ENCODE results near the gene OGFR. TPM values are rescaled to one million over a fixed set of nuclear protein-coding genes. Genes with fewer than 3 reads are reported as not detected.
"Not testable (repeated sequence)": the region's sequence is repeated elsewhere in the genome, so short reads cannot be mapped to it uniquely, and the experiment has no call there.

The OGFR gene
- polyA plus RNA-seq, 1 donor: 14.7 TPM

DNA sequence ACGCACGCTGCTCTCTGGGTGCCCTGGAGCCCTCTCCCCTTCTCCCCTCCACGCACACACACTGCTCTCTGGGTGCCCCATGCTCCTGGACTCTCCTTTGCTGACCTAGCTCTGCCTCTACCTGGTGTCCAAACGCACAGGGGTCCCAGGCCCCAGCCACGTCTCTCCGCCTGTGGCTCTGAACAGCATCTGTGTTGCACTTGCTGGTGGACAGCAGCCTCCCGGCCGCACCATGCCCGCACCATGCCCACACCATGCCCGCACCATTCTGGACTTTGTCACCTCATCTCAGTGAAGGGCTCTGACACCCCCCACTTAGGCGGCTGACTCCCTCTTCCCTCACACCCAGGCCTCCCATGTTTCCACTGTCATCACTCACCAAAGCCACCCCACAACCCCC is 35.2 kb downstream of the OGFR start:
- DNase-seq (ENCODE audit: low read depth): no peak

DNA sequence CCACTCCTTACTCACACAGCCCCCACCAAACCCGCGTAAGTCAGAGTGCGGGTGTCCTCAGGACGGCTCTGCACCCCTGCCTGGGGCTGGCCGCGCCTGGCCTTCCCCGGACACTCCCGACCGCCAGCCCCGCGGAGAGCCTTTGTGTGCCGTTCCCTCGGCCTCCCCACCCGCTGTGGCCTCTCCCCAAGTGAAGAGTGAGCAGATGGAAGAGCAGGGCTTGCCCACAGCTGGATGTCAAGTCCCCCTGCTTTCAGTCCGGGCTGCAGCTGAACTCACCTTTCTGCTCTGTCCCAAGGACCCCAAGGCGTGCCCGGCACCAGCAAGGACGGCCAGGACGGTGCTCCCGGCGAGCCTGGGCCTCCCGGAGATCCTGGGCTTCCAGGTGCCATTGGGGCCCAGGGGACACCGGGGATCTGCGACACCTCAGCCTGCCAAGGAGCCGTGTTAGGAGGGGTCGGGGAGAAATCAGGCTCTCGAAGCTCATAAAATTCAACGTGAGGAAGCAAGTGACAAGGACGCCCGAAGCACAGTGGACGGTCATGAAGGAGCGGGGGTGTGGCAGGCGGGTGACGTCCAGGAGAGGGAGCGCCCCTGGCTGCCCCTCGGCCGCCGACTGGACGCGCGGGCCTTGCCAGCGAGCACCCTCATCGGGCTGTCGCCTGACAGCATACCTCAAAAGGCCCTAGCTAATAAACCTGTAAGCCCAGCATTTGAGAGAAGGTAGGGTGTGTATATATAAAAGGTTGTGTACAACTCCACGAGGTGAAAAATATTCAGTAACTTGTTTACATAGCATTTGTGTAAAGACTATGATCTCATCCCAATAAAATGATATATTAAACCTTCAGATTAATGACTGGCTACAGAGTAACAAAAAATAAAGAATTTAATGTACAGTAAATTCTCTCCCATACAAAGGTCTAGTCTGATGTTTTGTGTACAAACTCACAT is 35.9 kb downstream of the OGFR start:
- no peak for DNase-seq (ENCODE audit: low read depth)

DNA sequence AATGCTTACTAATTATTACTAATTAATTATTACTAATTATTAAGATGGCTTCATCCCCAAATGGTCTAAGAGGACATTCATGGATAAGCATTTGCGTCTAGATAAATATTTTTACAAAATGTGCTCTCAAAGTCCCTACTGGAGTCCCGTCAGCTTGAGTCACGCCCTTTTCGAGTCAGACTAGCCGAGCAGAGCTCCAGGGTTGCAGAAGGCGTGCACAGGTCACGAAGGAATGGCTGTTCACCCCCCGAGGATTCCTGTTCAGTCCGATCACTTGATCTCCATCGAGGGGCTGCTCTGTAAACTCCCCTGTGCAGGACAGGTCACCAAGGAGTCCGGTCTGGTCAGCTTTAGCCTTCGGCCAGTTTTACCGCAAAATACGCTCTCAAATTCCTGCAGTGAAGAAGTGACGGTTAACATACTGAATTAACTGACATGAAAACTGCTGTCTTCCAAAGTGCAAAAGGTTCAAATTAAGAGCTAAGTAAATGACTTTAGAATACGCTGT is 37.1 kb downstream of the OGFR start:
- no peak for DNase-seq (ENCODE audit: low read depth)

GRCh38 chr20:62843656-62844055 is 39.0 kb downstream of the OGFR start:
- no peak for DNase-seq (ENCODE audit: low read depth)

DNA sequence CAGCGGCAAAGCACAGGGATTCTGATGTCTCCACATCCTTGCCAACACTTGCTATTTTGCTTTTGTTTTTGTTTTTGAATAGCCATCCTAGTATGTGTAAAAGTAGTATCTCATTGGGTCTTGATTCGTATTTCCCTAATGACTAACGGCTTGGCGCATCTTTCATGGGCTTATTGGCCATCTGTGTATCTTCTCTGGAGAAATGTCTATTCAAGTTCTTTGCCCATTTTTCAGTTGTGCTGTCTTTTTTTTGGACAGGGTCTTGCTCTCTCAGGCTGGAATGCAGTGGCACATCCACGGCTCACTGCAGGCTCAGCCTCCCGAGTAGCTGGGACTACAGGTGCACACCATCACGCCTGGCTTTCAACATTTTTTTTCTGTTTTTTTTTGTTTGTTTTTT is 39.5 kb downstream of the OGFR start:
- DNase-seq (ENCODE audit: low read depth): no peak

GRCh38 chr20:62845416-62846160 is 41.0 kb downstream of the OGFR start:
- no peak for DNase-seq (ENCODE audit: low read depth)

GRCh38 chr20:62846166-62846890 is 41.7 kb downstream of the OGFR start:
- no peak for DNase-seq (ENCODE audit: low read depth)

DNA sequence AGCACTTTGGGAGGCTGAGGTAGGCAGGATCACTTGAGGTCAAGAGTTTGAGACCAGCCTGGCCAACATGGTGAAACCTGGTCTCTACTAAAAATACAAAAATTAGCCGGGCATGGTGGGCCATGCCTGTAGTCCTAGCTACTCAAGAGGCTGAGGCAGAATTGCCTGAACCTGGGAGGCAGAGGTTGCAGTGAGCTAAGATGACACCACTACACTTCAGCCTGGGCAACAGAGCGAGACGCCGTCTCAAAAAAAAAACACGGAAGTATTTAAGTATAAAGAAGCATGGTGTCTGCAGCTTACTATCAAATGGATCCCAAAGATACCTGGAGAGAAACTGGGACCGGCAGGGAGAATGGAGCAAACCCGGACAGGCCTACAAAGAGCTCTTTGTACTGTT is 44.3 kb downstream of the OGFR start:
- DNase-seq (ENCODE audit: low read depth): not testable (repeated sequence)

DNA sequence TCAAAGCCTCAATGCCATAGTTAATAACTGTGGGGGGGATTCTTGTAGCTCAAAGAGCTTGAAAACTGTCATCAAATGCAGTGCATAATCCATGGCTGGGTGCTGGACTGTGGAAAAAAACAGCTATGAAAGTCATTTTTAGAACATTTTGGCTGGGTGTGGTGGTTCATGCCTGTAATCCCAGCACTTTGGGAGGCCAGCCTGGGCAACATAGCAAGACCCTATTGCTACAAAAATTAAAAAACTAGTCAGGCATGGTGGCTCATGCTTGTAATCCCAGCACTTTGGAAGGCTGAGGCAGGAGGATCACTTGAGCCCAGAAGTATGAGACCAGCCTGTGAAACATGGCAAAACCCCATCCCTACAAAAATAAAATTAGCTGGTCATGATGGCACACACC is 44.8 kb downstream of the OGFR start:
- no peak for DNase-seq (ENCODE audit: low read depth)

DNA sequence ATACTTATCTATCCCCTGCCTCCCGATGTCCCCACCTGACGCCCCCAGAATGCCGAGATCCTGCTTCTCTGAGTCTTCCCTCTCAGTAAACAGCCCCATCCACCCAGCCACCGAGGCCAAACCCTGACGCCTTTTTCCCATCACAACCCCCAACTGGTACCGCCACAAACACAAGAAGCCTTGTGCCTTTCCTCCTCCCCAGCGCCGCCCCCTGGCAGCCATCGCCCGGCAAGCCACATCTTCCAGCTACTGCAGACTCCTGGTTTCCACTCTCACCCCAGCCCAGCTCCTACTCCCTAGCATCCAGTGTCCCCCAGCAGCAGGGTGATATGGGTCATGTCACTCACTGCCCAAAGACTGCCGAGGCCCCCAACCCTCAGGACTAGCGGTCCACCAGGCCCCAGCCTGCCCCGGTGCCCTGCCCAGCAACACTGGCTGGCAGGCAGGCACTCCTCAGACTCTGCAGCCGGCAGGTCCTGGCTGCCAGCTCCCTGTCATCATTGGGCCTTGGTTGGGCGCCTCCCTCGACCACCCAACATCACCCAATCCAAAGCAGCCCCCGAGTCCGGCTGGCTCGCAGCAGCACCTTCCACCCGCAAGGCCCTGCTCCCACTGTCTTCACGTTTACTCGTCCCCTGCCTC is 45.8 kb downstream of the OGFR start:
- no peak for DNase-seq (ENCODE audit: low read depth)

GRCh38 chr20:62852196-62852595 is 47.6 kb downstream of the OGFR start:
- DNase-seq (ENCODE audit: low read depth): no peak

GRCh38 chr20:62852841-62853240 is 48.2 kb downstream of the OGFR start:
- no peak for DNase-seq (ENCODE audit: low read depth)

GRCh38 chr20:62853304-62853703 is 48.7 kb downstream of the OGFR start:
- not testable (repeated sequence) for DNase-seq (ENCODE audit: low read depth)

- no peak for DNase-seq (ENCODE audit: low read depth)
Observed at GRCh38 chr20:62854121-62854520, 49.5 kb downstream of the OGFR start.

GRCh38 chr20:62855120-62855519 is 50.5 kb downstream of the OGFR start:
- DNase-seq (ENCODE audit: low read depth): no peak

DNA sequence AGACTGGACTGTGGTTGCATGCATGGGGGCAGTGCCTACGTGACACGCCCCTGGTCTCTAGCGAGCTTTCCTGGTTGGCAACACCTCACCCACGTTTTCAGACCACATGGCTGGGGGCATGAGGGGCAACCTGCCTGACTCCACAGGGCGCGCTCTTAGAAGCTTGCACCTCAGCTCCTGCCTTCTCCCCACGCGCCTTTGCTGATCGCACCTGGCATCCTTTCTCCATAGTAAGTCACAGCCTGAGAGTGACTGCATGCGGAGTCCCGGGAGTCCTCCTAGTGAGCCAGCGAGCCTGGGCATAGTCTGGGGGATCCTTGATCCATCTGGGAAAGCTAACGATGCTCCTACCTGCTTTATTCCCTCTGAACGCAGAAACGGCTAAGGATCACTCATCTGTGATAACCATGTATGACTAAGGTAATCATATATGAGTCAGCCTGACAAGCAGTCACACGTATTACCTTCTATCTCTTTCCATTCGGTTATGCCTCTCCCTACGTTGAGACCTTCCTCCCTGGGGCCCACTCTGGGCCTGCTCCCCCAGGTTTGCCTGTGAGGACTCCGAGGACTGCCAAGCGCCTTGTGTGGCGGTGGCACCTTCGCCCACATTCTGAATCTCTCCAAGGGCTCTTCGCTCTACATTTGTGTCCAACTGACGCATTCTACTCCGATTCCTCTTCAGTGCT is 52.4 kb downstream of the OGFR start:
- DNase-seq (ENCODE audit: low read depth): no peak

DNA sequence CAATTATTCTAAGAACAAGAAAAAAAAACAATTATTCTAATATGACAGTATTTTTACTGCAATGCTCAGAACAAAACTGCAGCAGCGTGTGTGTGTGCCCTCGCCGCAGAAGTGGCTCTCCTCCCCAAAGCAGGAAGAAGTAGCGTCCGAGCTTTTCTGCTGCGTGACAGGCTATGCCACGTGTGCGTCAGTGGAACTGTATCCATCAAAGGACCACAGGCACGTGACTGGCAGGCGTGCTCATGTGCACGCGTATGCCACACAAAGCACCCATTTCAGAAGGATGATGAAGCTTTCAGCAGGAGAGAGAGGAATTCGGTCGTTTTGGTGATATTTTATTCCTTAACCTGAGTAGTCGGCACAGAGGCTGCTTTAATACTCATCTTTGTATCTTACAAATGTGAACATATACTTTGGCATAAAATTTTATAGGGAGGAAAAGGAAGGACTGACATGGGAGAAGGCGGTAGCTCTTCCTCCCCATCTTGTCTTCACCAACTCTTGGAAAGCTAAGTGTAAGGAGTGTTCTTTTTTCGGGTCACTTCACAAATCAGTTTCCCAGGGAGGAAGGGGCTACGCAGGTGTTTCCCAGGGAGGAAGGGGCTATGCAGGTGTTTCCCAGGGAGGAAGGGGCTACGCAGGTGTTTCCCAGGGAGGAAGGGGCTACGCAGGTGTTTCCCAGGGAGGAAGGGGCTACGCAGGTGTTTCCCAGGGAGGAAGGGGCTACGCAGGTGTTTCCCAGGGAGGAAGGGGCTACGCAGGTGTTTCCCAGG is 53.6 kb downstream of the OGFR start:
- DNase-seq (ENCODE audit: low read depth): no peak

DNA sequence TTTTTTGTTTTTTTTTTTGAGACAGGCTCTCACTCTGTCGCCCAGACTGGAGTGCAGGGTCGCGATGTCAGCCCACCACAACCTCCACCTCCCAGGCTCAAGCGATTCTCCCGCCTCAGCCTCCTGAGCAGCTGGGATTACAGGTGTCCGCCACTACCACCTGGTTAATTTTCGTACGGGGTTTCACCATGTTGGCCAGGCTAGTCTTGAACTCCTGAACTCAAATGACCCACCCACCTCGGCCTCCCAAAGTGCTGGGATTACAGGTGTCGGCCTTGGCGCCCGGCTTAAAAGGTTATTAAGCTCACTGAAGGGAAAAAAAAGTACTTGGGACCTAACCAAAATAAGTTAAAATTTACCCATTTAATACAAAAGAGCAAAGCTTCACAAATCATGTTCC is 55.1 kb downstream of the OGFR start:
- DNase-seq (ENCODE audit: low read depth): no peak

GRCh38 chr20:62860391-62860923 is 55.8 kb downstream of the OGFR start:
- DNase-seq (ENCODE audit: low read depth): no peak

Measured in forelimb muscle (tissue), 1 donor.